Measurements from ENCODE around the gene MID2.

Gene MID2

DNA sequence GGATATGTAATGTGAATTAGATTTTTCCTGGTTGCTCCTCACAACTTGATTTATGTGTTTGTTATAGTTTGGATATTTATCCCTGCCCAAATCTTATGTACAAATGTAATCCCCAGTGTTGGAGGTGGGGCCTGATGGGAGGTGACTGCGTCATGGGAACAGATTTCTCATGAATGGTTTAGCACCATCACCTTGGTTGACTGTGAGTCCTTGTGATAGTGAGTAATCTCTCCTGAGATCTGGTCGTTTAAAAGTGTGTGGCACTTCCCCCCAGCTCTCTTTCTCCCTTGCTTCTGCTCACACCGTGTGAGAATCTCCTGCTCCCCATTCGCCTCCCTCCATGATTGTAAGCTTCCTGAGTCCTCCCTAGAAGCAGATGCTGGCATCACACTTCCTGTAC lies 2.2 kb downstream of the MID2 start:
- no peak for DNase-seq (ENCODE audit: low read depth)
- no peak overlapping the region for H3K4me3 ChIP-seq (ENCODE audit: low read depth, low read length)
- TF ChIP-seq, protein P1, sequence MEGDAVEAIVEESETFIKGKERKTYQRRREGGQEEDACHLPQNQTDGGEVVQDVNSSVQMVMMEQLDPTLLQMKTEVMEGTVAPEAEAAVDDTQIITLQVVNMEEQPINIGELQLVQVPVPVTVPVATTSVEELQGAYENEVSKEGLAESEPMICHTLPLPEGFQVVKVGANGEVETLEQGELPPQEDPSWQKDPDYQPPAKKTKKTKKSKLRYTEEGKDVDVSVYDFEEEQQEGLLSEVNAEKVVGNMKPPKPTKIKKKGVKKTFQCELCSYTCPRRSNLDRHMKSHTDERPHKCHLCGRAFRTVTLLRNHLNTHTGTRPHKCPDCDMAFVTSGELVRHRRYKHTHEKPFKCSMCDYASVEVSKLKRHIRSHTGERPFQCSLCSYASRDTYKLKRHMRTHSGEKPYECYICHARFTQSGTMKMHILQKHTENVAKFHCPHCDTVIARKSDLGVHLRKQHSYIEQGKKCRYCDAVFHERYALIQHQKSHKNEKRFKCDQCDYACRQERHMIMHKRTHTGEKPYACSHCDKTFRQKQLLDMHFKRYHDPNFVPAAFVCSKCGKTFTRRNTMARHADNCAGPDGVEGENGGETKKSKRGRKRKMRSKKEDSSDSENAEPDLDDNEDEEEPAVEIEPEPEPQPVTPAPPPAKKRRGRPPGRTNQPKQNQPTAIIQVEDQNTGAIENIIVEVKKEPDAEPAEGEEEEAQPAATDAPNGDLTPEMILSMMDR (IDR thresholded peaks at IDR 0.05; ENCODE audit: insufficient read depth, low read depth, low read length, missing control alignments) = no peak

DNA sequence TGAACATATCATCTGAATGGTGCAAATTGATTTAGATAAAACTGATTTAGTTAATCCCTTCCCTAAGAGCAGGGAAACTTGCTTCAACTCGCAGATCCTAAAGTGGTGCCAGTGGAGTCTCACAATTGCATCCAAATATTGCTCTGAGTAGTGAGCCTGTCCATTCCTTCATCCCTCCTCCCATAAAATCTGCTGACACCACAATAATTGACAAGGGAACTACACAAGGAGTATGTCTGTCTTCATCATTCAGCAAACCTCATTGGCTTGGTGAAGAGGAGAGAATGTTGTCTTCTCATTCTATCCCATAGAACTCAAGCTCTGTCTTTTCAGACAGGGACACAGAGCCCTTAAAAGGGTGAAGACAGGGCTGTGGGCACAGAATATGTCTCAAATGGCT lies 4.2 kb downstream of the MID2 start:
- TF ChIP-seq, protein P1 (IDR thresholded peaks at IDR 0.05; ENCODE audit: insufficient read depth, low read depth, low read length, missing control alignments) = no peak
- no peak for DNase-seq (ENCODE audit: low read depth)
- no peak overlapping the region for H3K4me3 ChIP-seq (ENCODE audit: low read depth, low read length)

DNA sequence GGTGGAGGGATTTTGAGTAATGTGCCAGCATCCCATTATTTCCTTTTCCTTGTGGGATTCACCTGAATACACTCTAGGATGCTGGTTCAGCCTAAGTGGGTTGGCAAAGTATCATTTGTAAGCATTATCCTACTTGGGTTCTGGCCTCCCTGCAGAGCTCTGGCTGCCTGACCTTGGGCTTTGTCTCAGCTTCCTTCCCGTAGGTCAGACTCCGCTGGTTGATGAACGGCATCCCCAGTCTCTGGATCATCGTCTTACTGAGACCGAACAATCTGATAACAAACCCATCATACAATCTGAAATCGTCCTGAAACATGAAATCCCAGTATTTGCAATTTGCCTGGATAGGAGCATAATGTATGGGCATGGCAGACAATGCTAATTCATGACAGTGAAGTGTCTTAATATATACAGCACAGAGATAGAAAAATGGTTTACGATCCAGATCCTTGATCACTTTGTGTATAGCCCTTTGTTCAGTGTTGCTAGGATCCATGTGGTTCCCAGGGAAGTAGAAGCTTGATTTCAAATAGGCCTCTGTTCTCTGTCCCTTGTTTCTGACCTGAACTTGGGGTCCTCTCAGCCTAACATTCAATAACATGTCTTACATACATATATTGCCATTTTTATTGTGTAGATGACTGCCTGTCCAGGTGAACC lies 5.5 kb downstream of the MID2 start:
- no peak for DNase-seq (ENCODE audit: low read depth)
- TF ChIP-seq, protein P1 (IDR thresholded peaks at IDR 0.05; ENCODE audit: insufficient read depth, low read depth, low read length, missing control alignments) = no peak
- no peak overlapping the region for H3K4me3 ChIP-seq (ENCODE audit: low read depth, low read length)

DNA sequence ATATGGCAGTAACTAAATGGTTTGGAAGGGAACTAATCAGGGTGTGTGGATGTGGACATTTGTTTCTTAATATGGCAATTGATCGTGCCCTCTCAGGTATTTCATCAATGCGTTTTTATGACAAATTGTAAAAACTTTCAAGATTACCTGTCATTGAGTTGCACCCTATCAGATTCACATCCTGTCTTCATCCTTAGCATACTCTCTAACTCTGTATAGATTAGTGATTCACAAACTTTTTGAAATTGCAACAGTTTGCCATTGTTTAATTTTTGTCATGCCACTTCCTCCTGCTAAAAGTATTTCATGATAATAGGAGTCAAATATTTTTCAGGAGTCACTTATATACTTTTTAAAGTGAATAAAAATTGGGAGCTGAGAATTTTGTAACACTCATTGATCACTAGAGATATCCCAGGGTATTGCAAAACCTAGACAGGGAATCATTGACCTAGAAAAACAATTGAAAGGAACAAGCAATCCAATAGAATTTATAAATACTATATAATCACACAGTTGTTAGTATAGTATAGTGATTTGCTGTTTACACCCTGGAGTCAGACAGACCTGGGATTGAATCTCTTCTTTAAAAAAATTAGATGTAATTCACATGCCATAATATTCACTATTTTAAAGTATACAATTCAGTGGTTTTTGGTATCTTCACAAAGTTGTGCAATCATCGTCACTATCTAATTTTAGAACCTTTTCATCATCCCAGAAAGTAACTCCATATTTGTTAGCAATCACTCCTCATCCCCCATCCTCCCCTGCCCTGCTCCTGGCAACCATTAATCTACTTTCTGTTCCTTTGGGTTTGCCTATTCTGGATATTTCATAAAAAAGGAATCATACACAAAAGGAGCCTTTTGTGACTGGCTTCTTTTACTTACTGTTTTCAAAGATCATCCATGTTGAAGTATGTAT lies 8.9 kb downstream of the MID2 start:
- TF ChIP-seq, protein P1 (IDR thresholded peaks at IDR 0.05; ENCODE audit: insufficient read depth, low read depth, low read length, missing control alignments) = no peak
- DNase-seq (ENCODE audit: low read depth) = no peak

DNA sequence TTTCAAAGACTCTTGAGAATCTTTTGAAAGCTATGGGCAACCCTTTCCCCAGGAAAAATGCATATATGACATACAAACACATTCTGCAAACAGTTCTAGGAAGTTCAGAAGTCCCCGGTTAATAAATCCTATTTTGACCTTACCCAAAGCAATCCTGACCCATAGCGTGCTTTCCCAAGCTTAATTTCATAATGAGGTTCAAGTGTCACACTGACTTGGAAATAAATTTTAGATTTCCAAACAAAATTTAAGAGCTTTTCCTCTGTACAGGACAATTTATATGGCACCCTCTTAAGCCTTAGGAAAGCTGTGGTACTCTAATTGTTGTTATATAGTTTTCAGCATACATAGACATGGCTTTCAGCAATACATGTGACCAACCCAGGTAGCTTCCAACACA lies 11.3 kb downstream of the MID2 start:
- no peak overlapping the region for H3K4me3 ChIP-seq (ENCODE audit: low read depth, low read length)
- TF ChIP-seq, protein P1 (IDR thresholded peaks at IDR 0.05; ENCODE audit: insufficient read depth, low read depth, low read length, missing control alignments) = no peak
- no peak for DNase-seq (ENCODE audit: low read depth)

More for the DNA sequence above, 8.9 kb downstream of the MID2 start:
- no peak overlapping the region for H3K4me3 ChIP-seq (ENCODE audit: low read depth, low read length)

DNA sequence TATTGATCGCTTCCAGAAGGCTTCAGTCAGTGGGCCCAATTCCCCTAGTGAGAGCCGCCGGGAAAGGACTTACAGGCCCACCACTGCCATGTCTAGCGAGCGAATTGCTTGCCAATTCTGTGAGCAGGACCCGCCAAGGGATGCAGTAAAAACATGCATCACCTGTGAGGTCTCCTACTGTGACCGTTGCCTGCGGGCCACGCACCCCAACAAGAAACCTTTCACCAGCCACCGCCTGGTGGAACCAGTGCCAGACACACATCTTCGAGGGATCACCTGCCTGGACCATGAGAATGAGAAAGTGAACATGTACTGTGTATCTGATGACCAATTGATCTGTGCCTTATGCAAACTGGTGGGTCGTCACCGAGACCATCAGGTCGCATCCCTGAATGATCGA lies 15.3 kb downstream of the MID2 start:
- TF ChIP-seq, protein P1 (IDR thresholded peaks at IDR 0.05; ENCODE audit: insufficient read depth, low read depth, low read length, missing control alignments) = no peak
- no peak overlapping the region for H3K4me3 ChIP-seq (ENCODE audit: low read depth, low read length)
- DNase-seq (ENCODE audit: low read depth) = no peak
